ENCODE results near the gene ARHGAP10.

ARHGAP10 gene

DNA sequence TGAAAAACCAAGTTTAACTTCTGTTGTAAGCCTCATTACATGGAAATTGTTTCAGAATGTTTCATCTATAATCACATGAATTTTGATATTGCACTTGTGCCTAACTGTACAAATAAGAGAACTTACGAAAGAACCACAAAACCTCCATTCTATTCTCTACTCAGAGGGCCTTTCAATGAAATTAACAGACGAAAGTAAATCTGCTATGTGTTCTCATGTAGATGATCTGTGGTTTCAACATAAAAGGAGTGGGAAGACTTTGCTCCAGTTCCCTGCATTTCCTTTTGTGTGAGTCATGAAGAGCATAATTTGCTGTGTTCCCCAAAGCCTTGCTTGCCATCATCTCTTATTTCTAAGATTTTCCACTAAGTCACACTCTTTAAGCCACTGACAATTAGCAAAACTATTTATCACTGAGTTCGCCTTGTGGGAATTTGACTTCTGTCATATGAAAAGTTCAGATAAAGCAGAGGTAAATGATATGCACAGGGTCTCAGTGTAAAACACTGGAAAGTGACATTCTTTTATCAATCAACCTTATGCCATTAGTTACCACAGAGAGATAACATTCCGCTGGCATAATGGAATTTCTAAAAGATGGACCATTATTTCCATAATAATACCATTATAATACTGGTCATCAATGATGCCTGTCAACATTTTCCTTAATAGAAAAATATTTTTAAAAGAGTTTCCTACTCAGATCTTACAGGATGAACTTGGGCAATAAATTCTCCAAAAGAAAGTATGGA lies 380.5 kb downstream of the ARHGAP10 start:
- in situ Hi-C loops (cut with MboI; ENCODE audit: low sequenced_read_pairs) = no loop called here

DNA sequence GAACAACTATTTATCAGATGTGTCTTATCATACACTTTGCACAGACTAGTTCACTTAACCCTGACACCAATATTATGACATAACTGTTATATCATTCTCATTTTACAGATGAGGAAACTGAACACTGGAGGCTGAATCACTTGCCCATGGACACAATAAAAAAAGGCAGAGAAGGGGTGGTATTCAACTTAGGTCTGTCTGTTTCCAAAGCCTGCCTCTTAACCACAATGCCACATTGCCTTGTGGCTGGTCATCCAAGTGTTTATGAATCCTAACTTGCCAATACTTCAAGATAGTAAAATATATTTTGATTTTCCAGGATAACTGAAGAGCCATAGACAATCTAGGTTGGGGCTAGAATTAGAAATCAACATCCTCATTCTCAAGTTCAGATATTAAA lies 382.5 kb downstream of the ARHGAP10 start:
- in situ Hi-C loops (cut with MboI; ENCODE audit: low sequenced_read_pairs) = no loop called here

DNA sequence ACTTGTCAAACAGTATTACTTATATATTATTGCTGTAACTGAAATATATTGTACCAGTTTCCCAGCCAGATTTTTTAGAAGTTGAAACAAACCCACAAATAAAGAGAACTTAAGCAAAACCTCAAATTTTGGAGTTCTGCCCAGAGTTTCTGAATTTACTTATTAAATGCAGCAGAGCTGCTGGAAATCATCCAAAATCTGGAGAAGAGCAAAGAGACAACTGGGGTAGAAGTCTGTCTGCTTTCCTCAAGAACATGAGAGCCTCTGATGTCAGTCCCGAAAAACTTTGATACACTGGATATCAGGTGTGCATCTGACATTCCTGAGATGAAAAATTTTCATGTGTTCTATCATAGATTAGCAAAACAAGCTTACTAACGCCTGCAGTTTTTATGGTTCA lies 384.4 kb downstream of the ARHGAP10 start:
- in situ Hi-C loops (cut with MboI; ENCODE audit: low sequenced_read_pairs) = no loop called here

DNA sequence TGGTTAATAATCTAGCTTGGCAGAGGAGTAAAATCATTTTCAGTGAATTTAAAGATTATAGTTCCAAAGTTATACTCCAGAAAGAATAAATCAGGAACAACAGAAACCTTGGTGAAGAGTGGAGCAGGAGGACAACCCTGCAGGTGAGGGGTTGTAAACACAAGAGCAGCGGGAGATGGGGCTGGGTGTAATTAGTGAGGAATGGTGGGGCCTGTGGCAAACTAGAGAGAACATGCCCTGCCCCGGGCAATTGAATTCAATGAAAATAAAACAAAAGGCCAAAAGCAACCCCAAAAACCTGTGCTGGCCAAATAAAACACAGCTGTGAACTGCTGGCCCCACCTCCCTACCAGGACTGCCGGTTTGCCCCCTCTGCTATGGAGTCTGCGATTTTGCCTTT lies 385.1 kb downstream of the ARHGAP10 start:
- in situ Hi-C loops (cut with MboI; ENCODE audit: low sequenced_read_pairs) = no loop called here

DNA sequence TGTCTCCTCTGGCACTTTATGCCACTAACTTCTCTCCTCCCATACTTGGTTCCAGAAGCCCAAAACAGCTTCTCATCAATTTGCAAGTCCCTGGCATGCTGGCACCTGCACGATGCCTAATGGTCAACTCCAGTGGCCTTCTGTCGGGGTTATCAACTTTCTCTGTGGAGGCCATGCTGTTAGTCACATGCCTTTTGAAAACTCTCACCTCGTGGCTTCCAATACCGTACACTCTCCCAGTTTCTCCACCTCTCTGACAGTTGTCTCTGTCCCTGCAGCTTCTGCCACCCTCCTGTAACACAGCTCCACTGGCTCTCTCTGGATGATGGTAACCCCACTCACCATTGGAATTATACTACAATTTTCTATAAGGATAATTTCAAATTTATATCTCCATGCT lies 386.3 kb downstream of the ARHGAP10 start:
- in situ Hi-C loops (cut with MboI; ENCODE audit: low sequenced_read_pairs) = no loop called here

DNA sequence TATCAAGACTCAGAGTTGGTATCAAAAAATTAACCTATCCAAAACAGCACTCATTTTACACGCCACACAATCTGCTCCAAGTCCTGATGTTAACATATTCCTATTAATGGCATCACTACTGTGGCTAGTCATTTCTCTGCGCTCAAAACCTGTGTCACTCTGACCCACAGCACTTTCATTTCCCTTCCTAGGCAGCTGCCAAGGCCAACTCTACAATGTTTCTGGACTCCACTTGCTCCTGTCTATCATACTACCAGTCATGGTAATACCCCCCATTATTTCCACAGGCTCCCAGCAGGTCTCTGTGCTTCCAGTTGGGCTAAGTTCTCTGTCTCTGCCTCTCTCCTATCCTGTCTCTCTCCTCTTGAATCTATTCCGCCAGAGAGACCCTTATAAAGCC lies 386.7 kb downstream of the ARHGAP10 start:
- in situ Hi-C loops (cut with MboI; ENCODE audit: low sequenced_read_pairs) = no loop called here

DNA sequence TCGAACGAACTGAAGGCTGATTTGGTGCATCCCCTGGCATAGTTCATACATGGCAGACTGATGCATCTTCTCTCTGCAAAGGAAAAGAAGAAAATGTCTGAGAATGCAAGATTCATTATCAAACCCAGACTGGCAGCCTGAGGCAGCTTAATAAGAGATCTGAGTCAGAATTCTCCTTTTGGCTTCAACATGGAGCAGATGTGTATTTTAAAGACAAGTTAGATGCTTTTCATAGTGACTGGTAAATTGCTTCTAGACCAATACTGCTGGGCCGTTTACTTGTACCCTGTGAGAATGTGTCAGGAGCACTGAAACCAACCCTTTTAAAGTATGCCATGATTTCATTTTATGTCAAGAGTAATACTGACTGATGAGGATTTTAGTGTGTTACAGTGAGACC lies 388.3 kb downstream of the ARHGAP10 start:
- in situ Hi-C loops (cut with MboI; ENCODE audit: low sequenced_read_pairs) = no loop called here
